ENCODE measurements around the gene GADL1. TPM values are rescaled to one million over a fixed set of nuclear protein-coding genes. Genes with fewer than 3 reads are reported as not detected.
A peak's percentile ranks its signal among the peaks of the same experiment; 100 is the strongest.

The GADL1 gene
- polyA plus RNA-seq, 1 donor (not counting 4 experiments of a cell fraction or from before 2014, with no cell fraction given), result not detected

DNA sequence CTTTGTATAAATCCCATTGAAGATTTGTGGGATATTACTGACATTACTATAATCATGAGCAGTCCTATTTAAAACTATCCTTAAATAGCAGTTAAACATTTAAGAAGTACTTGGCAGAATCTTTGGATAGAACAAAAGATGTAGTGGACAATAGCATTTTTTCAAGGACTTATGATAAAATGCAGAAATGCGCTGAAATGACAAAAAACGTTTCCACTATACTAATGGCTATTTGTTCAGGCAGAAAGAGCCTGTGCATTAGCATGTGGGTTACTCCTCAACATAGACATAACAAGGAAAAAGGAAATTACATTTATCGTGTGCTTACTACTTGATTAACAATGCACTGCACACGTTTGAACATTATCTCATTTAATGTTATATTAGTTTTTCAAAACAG lies 80.7 kb downstream of the GADL1 start:
- no peak overlapping the region for H3K4me3 ChIP-seq (ENCODE audit: control insufficient read depth in 2 of 3, extremely low read depth in 1 of 3, insufficient read depth in 2 of 3, low read depth in 1 of 3, low read length in 3 of 3)
- no peak overlapping the region for H3K9ac ChIP-seq (ENCODE audit: control insufficient read depth, extremely low read depth, insufficient read depth, low read length)
- DNase-seq (ENCODE audit: low read depth, low spot score) (no peak), FAIRE-seq (no peak)
- no peak overlapping the region for H2AFZ ChIP-seq (ENCODE audit: control insufficient read depth, low read length)
- no peaks in the 10 kb centered on the region for H3K36me3 ChIP-seq (ENCODE audit: control insufficient read depth in 2 of 2, extremely low read depth in 1 of 2, insufficient read depth in 2 of 2, low read length in 2 of 2)
- no peaks in the 10 kb centered on the region for H4K20me1 ChIP-seq (ENCODE audit: control insufficient read depth, extremely low read depth, insufficient read depth, low read length)
- no peaks in the 10 kb centered on the region for H3K9me1 ChIP-seq (ENCODE audit: control insufficient read depth, extremely low read depth, insufficient read depth, low read length)
- no peaks in the 10 kb centered on the region for H3K27me3 ChIP-seq (ENCODE audit: control insufficient read depth, extremely low read depth, insufficient read depth, low read length)
- no peaks in the 10 kb centered on the region for H3K9me3 ChIP-seq (ENCODE audit: control insufficient read depth, low read depth, low read length)
- no peak overlapping the region for H3K27ac ChIP-seq (ENCODE audit: control insufficient read depth, insufficient read depth, low read length)
- peaks cover 5% of the 10 kb centered on the region for H3K4me1 ChIP-seq (ENCODE audit: control insufficient read depth, extremely low read depth, insufficient read depth, low read length)
- dilution Hi-C loops (cut with MboI; ENCODE audit: extremely low pct_ligation_motif_present, low sequenced_read_pairs), result no loop called here
- H3K4me2 ChIP-seq (ENCODE audit: control insufficient read depth, extremely low read depth, insufficient read depth, low read depth, low read length), result no peak overlapping the region
- H3K79me2 ChIP-seq (ENCODE audit: control insufficient read depth, insufficient read depth, low read length), result no peaks in the 10 kb centered on the region
- TF ChIP-seq, protein P1, sequence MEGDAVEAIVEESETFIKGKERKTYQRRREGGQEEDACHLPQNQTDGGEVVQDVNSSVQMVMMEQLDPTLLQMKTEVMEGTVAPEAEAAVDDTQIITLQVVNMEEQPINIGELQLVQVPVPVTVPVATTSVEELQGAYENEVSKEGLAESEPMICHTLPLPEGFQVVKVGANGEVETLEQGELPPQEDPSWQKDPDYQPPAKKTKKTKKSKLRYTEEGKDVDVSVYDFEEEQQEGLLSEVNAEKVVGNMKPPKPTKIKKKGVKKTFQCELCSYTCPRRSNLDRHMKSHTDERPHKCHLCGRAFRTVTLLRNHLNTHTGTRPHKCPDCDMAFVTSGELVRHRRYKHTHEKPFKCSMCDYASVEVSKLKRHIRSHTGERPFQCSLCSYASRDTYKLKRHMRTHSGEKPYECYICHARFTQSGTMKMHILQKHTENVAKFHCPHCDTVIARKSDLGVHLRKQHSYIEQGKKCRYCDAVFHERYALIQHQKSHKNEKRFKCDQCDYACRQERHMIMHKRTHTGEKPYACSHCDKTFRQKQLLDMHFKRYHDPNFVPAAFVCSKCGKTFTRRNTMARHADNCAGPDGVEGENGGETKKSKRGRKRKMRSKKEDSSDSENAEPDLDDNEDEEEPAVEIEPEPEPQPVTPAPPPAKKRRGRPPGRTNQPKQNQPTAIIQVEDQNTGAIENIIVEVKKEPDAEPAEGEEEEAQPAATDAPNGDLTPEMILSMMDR (optimal IDR thresholded peaks at IDR 0.05 in 1 of 3, IDR thresholded peaks at IDR 0.05 in 1 of 3, conservative IDR thresholded peaks at IDR 0.05 in 1 of 3; ENCODE audit: extremely low read depth in 1 of 3, insufficient read depth in 2 of 3, low read length in 3 of 3), result no peak
- no peak for TF ChIP-seq EZH2 (IDR thresholded peaks at IDR 0.05; ENCODE audit: low read length)

GRCh38 chr3:30811151-30811795 lies 83.2 kb downstream of the GADL1 start:
- Histone ChIP-seq H3K4me2 (ENCODE audit: control insufficient read depth, extremely low read depth, insufficient read depth, low read depth, low read length) (peak overlapping the region; percentile 35), H2AFZ (ENCODE audit: control insufficient read depth, low read length) (no peak overlapping the region), H3K9me1 (ENCODE audit: control insufficient read depth, extremely low read depth, insufficient read depth, low read length) (no peaks in the 10 kb centered on the region), H3K9ac (ENCODE audit: control insufficient read depth, extremely low read depth, insufficient read depth, low read length) (no peak overlapping the region), H3K79me2 (ENCODE audit: control insufficient read depth, insufficient read depth, low read length) (no peaks in the 10 kb centered on the region), H3K27me3 (ENCODE audit: control insufficient read depth, extremely low read depth, insufficient read depth, low read length) (no peaks in the 10 kb centered on the region), H3K4me1 (ENCODE audit: control insufficient read depth, extremely low read depth, insufficient read depth, low read length) (peaks cover 5% of the 10 kb centered on the region), H3K27ac (ENCODE audit: control insufficient read depth, insufficient read depth, low read length) (no peak overlapping the region), H3K36me3 (ENCODE audit: control insufficient read depth in 2 of 2, extremely low read depth in 1 of 2, insufficient read depth in 2 of 2, low read length in 2 of 2) (no peaks in the 10 kb centered on the region), H3K9me3 (ENCODE audit: control insufficient read depth, low read depth, low read length) (no peaks in the 10 kb centered on the region), H3K4me3 (ENCODE audit: control insufficient read depth in 2 of 3, extremely low read depth in 1 of 3, insufficient read depth in 2 of 3, low read depth in 1 of 3, low read length in 3 of 3) (no peak overlapping the region), H4K20me1 (ENCODE audit: control insufficient read depth, extremely low read depth, insufficient read depth, low read length) (no peaks in the 10 kb centered on the region)
- TF ChIP-seq, protein P1 (optimal IDR thresholded peaks at IDR 0.05 in 1 of 3, IDR thresholded peaks at IDR 0.05 in 1 of 3, conservative IDR thresholded peaks at IDR 0.05 in 1 of 3; ENCODE audit: extremely low read depth in 1 of 3, insufficient read depth in 2 of 3, low read length in 3 of 3), result no peak
- no peak for TF ChIP-seq EZH2 (IDR thresholded peaks at IDR 0.05; ENCODE audit: low read length)
- no peak for DNase-seq (ENCODE audit: low read depth, low spot score)
- no peak for FAIRE-seq
- dilution Hi-C loops (cut with MboI; ENCODE audit: extremely low pct_ligation_motif_present, low sequenced_read_pairs), result no loop called here
